WI38 (cell line): Measurements from ENCODE around the gene ECM2.

Experiments used
- H3K4me3 ChIP-seq: 2 replicates; pipeline ENCODE4 v1.5.1; 2011; ENCODE audit warnings: low read depth, mild to moderate bottlenecking, control low read depth, low read length
- TF ChIP-seq, protein P1 (sequence below): IDR thresholded peaks from 2 replicates; pipeline ENCODE4 v1.5.1; 2012; ENCODE audit warnings: low read depth, mild to moderate bottlenecking, control low read depth, low read length

The ECM2 gene

DNA sequence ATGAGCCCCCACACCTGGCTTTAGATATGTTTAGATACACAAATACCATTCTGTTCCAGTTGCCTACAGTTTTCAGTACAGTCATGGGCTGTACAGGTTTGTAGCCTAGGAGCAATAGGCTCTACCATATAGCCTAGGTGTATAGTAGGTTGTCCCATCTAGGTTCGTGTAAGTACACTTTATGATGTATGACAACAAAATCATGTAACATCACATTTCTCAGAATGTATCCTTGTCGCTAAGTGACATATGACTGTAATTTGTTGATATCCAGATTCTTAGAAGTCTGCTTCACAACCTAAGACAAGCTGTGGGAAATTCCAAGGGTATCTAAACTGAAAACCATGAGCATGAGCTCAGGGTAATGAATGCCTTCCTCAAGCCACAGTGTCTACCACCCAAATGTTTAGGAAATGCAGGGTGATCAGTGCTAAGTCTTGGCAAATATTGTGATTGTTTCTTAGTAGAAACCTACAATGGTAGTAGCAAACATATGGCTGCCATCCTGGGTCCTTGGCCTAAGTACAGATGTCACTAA lies 8.4 kb downstream of the ECM2 start:
- TF ChIP-seq, protein P1, sequence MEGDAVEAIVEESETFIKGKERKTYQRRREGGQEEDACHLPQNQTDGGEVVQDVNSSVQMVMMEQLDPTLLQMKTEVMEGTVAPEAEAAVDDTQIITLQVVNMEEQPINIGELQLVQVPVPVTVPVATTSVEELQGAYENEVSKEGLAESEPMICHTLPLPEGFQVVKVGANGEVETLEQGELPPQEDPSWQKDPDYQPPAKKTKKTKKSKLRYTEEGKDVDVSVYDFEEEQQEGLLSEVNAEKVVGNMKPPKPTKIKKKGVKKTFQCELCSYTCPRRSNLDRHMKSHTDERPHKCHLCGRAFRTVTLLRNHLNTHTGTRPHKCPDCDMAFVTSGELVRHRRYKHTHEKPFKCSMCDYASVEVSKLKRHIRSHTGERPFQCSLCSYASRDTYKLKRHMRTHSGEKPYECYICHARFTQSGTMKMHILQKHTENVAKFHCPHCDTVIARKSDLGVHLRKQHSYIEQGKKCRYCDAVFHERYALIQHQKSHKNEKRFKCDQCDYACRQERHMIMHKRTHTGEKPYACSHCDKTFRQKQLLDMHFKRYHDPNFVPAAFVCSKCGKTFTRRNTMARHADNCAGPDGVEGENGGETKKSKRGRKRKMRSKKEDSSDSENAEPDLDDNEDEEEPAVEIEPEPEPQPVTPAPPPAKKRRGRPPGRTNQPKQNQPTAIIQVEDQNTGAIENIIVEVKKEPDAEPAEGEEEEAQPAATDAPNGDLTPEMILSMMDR: no peak
- H3K4me3 ChIP-seq: no peak overlapping the region

DNA sequence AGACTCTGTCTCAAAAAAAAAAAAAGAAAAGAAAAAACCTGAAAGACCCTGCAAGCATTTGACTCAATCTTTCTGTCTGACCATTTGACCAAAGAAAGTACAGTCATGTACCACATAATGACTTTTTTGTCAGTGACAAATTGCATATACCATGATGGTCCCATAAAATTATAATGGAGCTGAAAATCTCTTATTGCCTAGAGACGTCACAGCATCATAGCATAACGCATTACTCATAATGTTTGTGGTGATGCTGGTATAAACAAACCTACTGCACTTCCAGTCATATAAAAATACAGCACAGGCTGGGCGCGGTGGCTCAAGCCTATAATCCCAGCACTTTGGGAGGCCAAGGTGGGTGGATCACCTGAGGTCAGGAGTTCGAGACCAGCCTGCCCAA lies 10.5 kb downstream of the ECM2 start:
- TF ChIP-seq, protein P1: no peak
- no peak overlapping the region for H3K4me3 ChIP-seq

DNA sequence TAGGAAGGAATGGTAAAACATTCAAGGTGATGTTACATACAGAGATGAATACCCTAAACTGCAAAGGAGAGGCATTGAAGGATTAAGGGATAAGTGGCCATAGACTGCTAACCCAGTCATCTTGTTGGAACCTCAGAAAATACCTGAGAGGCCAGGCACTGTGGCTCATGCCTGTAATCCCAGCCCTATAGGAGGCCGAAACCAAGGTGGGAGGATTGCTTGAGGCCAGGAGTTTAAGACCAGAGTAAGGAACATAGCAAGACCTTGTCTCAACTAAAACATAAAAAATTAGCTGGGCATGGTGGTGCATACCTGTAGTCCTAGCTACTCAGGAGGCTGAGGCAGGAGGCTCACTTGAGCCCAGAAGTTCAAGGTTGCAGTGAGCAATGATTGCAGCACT lies 10.9 kb downstream of the ECM2 start:
- TF ChIP-seq, protein P1: no peak
- H3K4me3 ChIP-seq: no peak overlapping the region

DNA sequence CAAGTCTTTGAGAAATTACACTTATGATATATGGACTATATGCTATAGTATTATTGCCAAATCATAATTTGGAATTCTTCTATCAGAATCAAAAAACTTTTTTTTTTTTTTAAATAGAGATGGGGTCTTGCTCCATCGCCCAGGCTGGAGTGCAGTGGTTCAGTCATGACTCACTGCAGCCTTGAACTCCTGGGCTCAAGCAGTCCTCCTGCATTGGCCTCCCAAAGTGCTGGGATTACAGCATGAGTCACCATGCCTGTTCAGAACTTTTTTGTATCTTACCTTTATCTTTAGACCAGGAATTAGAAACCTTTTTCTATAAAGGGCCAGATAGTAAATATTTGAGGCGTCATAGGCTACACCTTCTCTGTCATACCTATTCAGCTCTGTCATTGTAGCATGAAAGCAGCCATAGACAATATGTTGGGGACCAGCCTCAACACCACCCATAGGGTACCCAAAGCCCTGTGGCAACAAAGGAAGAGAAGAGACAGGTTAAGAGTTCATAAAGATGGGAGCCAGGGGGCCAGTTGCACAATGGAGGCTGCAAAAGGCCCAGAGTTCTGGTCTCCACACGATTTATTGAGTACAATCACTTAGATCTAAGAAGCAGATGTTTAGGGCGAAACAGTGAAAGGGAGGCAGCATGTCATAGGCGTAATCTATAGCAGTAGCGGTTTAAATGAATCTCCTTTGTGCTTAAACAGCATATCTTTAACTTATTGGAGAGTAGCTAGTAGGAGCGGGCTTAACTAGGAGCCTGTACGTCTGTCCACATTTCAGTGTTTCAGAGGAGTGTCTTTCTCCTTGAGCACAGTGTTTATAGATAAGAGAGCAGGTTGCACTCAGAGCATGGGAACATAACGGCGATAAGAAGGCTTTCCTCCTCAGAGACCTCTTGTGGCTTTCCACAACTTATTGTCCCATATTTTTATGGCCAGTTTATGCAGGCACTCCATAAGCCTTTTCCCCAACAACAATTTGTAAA lies 12.5 kb downstream of the ECM2 start:
- TF ChIP-seq, protein P1: no peak
- no peak overlapping the region for H3K4me3 ChIP-seq

DNA sequence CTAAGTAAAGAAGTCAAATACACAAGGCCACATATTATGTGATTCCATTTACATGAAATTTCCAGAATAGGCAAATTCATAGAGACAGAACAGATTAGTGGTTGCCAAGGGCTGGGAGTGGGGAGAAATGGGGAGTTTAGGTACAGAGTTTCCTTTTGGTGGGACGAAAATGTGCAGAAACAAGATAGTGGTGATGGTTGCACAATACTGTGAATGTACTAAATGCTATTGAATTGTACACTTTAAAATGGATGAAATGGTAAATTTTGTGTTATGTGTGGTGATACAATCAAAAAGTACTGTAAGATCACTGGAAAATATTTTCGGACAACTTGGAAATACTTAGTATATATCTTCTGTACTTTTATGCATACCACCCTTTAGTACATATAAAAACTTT lies 15.0 kb downstream of the ECM2 start:
- TF ChIP-seq, protein P1: no peak
- no peak overlapping the region for H3K4me3 ChIP-seq

DNA sequence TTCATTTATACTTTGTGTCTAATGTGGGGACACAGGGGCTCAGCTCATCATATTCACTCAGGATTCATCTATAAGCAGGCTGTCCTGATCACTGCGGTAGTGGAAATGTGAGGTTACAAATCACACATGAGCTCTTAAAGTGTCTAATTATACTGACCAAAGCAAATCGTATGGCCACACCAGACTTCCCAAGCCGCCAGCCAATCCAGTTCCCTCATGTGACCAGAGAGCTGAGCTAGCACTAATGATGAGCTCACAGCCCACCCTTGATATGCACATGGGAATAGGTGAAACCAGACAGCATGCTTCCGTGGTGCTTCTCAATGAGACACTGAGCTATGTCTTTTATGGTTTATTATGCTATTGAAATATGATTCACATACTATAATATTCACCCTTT lies 17.6 kb downstream of the ECM2 start:
- TF ChIP-seq, protein P1: no peak
- no peak overlapping the region for H3K4me3 ChIP-seq

DNA sequence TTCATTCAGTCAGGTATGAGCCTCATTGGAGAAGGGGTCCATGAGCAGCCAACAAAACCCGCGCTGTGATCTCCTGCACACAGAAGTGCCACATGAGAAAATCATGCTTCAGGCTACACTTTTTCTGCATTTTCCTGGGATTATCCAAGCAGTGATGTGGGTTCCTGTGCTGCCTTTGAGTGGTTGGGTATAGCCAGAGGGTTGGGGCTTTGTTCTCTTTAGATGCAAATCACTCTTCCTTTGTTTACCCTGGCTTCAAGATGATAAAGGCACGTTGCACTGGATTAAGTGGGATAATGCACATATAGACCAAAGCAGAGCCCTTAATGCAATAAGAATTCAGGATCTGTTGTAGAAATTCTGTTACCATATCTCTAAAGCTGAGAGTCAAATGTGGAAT lies 18.7 kb downstream of the ECM2 start:
- no peak overlapping the region for H3K4me3 ChIP-seq
- TF ChIP-seq, protein P1: no peak
